Common myeloid progenitor, CD34-positive (primary cell): ENCODE results near the gene L3MBTL2.
"Not testable (repeated sequence)": the region's sequence is repeated elsewhere in the genome, so short reads cannot be mapped to it uniquely, and the experiment has no call there.

ENCODE experiments used
- CTCF ChIA-PET: fragments of 350-600 bp; sonication (Branson Sonifier 250); formaldehyde crosslinking; loops from one replicate; lab custom pipeline; 2021; ENCODE audit warnings: antibody characterized with exemption; lab: Charles Lee
- POLR2A ChIA-PET: fragments of 350-600 bp; sonication (Branson Sonifier 250); formaldehyde crosslinking; loops from one replicate; lab custom pipeline; 2021; ENCODE audit warnings: antibody characterized with exemption; lab: Charles Lee
- DNase-seq, 3 donors: peaks; one replicate each; pipeline versions ENCODE4 v3.0.0 to v3.0.0-alpha.2; 2013
- H3K27ac ChIP-seq, 2 experiments: 1 replicate in 1 of 2; 2 replicates in 1 of 2; pipeline ENCODE4 v1.7.0; 2013; ENCODE audit warnings: inconsistent platforms in 2 of 2, low read length in 2 of 2, mild to moderate bottlenecking in 2 of 2, low read depth in 1 of 2, moderate library complexity in 1 of 2; ENCODE audit not compliant: severe bottlenecking in 2 of 2, insufficient read depth in 1 of 2, poor library complexity in 1 of 2
- H3K27me3 ChIP-seq, 5 experiments: replicated peaks in 2 of 5; 1 replicate in 3 of 5; 2 replicates in 2 of 5; pipeline versions ENCODE4 v1.6.1 to v1.7.0; 2013; ENCODE audit warnings: low read length in 4 of 5, mild to moderate bottlenecking in 2 of 5, moderate library complexity in 2 of 5, inconsistent platforms in 1 of 5; ENCODE audit not compliant: insufficient read depth in 5 of 5, control insufficient read depth in 4 of 5
- H3K36me3 ChIP-seq, 4 experiments: 1 replicate in 2 of 4; 2 replicates in 2 of 4; pipeline versions ENCODE4 v1.6.1 to v1.7.0; 2013; ENCODE audit warnings: low read length in 3 of 4, control low read depth in 1 of 4, mild to moderate bottlenecking in 1 of 4; ENCODE audit not compliant: control insufficient read depth in 4 of 4, insufficient read depth in 4 of 4
- H3K4me1 ChIP-seq, 4 experiments: 1 replicate in 3 of 4; 2 replicates in 1 of 4; pipeline versions ENCODE4 v1.6.1 to v1.7.1; 2013; ENCODE audit warnings: low read length in 3 of 4, mild to moderate bottlenecking in 3 of 4, control low read depth in 1 of 4, inconsistent platforms in 1 of 4, moderate library complexity in 1 of 4; ENCODE audit not compliant: control insufficient read depth in 4 of 4, insufficient read depth in 4 of 4; ENCODE audit errors: control extremely low read depth in 1 of 4
- H3K4me3 ChIP-seq, 7 experiments: 1 replicate in 4 of 7; 2 replicates in 3 of 7; pipeline versions ENCODE4 v1.5.1 to v1.7.0; 2013; ENCODE audit warnings: mild to moderate bottlenecking in 7 of 7, low read length in 6 of 7, moderate library complexity in 6 of 7, inconsistent platforms in 2 of 7, low read depth in 2 of 7, control low read depth in 1 of 7; ENCODE audit not compliant: insufficient read depth in 4 of 7, control insufficient read depth in 1 of 7; ENCODE audit errors: extremely low read depth in 1 of 7
- H3K9me3 ChIP-seq, 5 experiments: 1 replicate in 4 of 5; 2 replicates in 1 of 5; pipeline versions ENCODE4 v1.6.1 to v1.7.1; 2013; ENCODE audit warnings: low read length in 4 of 5, mild to moderate bottlenecking in 2 of 5, inconsistent platforms in 1 of 5, low read depth in 1 of 5, moderate library complexity in 1 of 5; ENCODE audit not compliant: control insufficient read depth in 4 of 5, insufficient read depth in 2 of 5; ENCODE audit errors: control extremely low read depth in 1 of 5
- WGBS: methylation state at CpG from one replicate; pipeline ENCODE4 v1.1.5; 2013; ENCODE audit not compliant: insufficient coverage; 5-methylcytosine and 5-hydroxymethylcytosine counted together

The L3MBTL2 gene

GRCh38 chr22:41256254-41257253 lies 51.4 kb downstream of the L3MBTL2 start:
- DNase-seq: no peak
- no peak overlapping the region for H3K4me3 ChIP-seq
- CTCF ChIA-PET: interaction anchor here (1.1 to 1.6 kb wide), 2 partner anchors 19 to 334 kb away, joined by 3 to 5 read pairs; no protein-coding TSS in a partner anchor

GRCh38 chr22:41257696-41258095 lies 52.6 kb downstream of the L3MBTL2 start:
- ChIA-PET POLR2A (no interaction called here), CTCF (interaction anchor here (1.6 kb wide), 1 partner anchor 20 kb away, joined by 5 read pairs; no protein-coding TSS in a partner anchor)
- Histone ChIP-seq H3K4me1 (no peaks in the 10 kb centered on the region), H3K36me3 (peaks cover 15 to 89% (median 78%) of the 10 kb centered on the region in 4 experiments), H3K4me3 (no peak overlapping the region), H3K27me3 (no peaks in the 10 kb centered on the region), H3K9me3 (no peaks in the 10 kb centered on the region), H3K27ac (no peak overlapping the region)
- no peak for DNase-seq
- WGBS: 97% methylated on average over 7 of the region's 11 CpGs

More at GRCh38 chr22:41256254-41257253, 51.4 kb downstream of the L3MBTL2 start:
- Histone ChIP-seq H3K36me3 (peaks cover 10 to 86% (median 74%) of the 10 kb centered on the region in 4 experiments), H3K9me3 (no peaks in the 10 kb centered on the region), H3K27ac (no peak overlapping the region), H3K27me3 (no peaks in the 10 kb centered on the region), H3K4me1 (no peaks in the 10 kb centered on the region)
- 96% methylated on average over 13 of the region's 20 CpGs for WGBS
- POLR2A ChIA-PET: no interaction called here

GRCh38 chr22:41259756-41260155 lies 54.6 kb downstream of the L3MBTL2 start:
- peaks cover 22 to 91% (median 79%) of the 10 kb centered on the region in 4 experiments for H3K36me3 ChIP-seq
- H3K9me3 ChIP-seq, DNase-seq, H3K4me1 ChIP-seq, H3K27ac ChIP-seq, POLR2A ChIA-PET, H3K27me3 ChIP-seq, H3K4me3 ChIP-seq: not testable (repeated sequence)
- 93% methylated on average over 3 of the region's 4 CpGs for WGBS
- CTCF ChIA-PET: interaction anchor here (1.1 kb wide), 1 partner anchor 62 kb away, joined by 4 read pairs; no protein-coding TSS in a partner anchor

GRCh38 chr22:41260871-41261270 lies 55.8 kb downstream of the L3MBTL2 start:
- Histone ChIP-seq H3K9me3 (no peaks in the 10 kb centered on the region), H3K27me3 (no peaks in the 10 kb centered on the region), H3K4me1 (no peaks in the 10 kb centered on the region), H3K4me3 (no peak overlapping the region), H3K36me3 (peaks cover 20 to 92% (median 78%) of the 10 kb centered on the region in 4 experiments), H3K27ac (no peak overlapping the region)
- ChIA-PET POLR2A (no interaction called here), CTCF (no interaction called here)
- no peak for DNase-seq
- WGBS: 97% methylated on average over 2 of the region's 7 CpGs

- DNase-seq: no peak
- no peaks in the 10 kb centered on the region for H3K27me3 ChIP-seq
- 100% methylated on average over 11 of the region's 12 CpGs for WGBS
- H3K36me3 ChIP-seq: peaks cover 20 to 91% (median 74%) of the 10 kb centered on the region in 4 experiments
- no peak overlapping the region for H3K4me3 ChIP-seq
- H3K4me1 ChIP-seq: no peaks in the 10 kb centered on the region
- H3K9me3 ChIP-seq: no peaks in the 10 kb centered on the region
- ChIA-PET POLR2A (no interaction called here), CTCF (no interaction called here)
- no peak overlapping the region for H3K27ac ChIP-seq
Measured at GRCh38 chr22:41261541-41262249, 56.6 kb downstream of the L3MBTL2 start.

- peaks cover 20 to 89% (median 70%) of the 10 kb centered on the region in 4 experiments for H3K36me3 ChIP-seq
- H3K27me3 ChIP-seq: no peaks in the 10 kb centered on the region
- POLR2A ChIA-PET: no interaction called here
- DNase-seq: no peak
- H3K27ac ChIP-seq: no peak overlapping the region
- CTCF ChIA-PET: interaction anchor here (1.0 kb wide), 1 partner anchor 22 kb away, joined by 3 read pairs; no protein-coding TSS in a partner anchor
- no peaks in the 10 kb centered on the region for H3K4me1 ChIP-seq
- no peaks in the 10 kb centered on the region for H3K9me3 ChIP-seq
- 99% methylated on average over 15 of the region's 15 CpGs for WGBS
- H3K4me3 ChIP-seq: no peak overlapping the region
Measured at GRCh38 chr22:41262250-41262765, 57.2 kb downstream of the L3MBTL2 start.
